Mesenteric fat pad (tissue), 1 donor: Measurements from ENCODE around the gene KBTBD13. TPM values are rescaled to one million over a fixed set of nuclear protein-coding genes. Genes with fewer than 3 reads are reported as not detected.
A peak's percentile ranks its signal among the peaks of the same experiment; 100 is the strongest.
"Not testable (repeated sequence)": the region's sequence is repeated elsewhere in the genome, so short reads cannot be mapped to it uniquely, and the experiment has no call there.

ENCODE experiments used
- DNase-seq: peaks from one replicate; pipeline ENCODE4 v3.0.0-alpha.2; 2020; ENCODE audit warnings: low spot score
- long read RNA-seq: library from polyadenylated mRNA; unstranded; transcript quantifications from one replicate; pipeline ENCODE4 v2.0.0, GENCODE V29; 2020
- total RNA-seq: library from RNA; stranded (reverse); fragmentation: NEBNext Ultra II Directional; extraction: Animal tissue kit (Norgen Biotek cat#: 25700); gene quantifications from one replicate; pipeline ENCODE4 v1.2.1, GENCODE V29; 2021
- donor health status: DM: yes; HTN: yes; CAD: no.

KBTBD13 gene
- total RNA-seq = not detected
- long read RNA-seq, partial matches to known transcripts = 0 of 1 reads
- long read RNA-seq, other reads (novel, unspliced or antisense) = 0 of 1 reads

GRCh38 chr15:65076486-65077290 lies at the start of gene KBTBD13:
TSS of gene KBTBD13 (plus strand) at chr15:65076746. CDS start at chr15:65076816, 70 bp downstream.
- no peak for DNase-seq

DNA sequence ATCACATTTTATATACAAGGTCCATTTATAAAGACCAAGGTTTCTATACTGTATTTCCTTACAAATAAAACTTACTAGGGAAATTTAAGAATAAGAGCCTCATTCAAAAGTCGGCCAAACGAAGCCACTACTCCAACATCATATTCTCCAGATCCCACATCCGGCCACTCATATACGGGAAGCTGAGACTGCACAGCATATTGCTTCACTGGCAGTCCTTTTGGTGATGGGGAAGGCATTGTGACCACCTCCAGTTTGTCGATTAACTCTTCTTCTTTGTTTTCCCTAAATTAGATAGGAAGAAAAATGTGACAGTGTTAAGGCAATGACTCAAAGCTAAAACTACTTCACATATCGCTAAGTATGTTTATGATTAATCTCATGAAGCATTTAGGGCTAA lies 49.8 kb upstream of the KBTBD13 start:
- no peak for DNase-seq

DNA sequence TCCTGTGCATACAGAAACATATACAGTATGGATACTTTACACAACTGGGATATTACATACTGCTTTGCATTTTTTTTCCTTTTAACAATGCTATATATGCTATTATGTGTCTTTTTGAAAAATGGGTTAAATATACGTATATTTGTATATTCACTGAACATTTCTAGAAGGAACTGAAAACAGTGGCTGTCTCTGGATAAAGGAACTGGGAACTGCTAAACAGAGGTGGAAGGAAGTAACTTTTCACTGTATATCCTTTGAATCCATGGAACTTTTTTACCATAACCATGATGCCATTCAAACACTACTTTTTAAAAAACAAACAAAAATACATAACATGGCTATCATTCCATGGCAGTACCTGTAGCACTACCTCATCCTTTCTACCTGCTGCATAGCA lies 49.0 kb upstream of the KBTBD13 start:
- no peak for DNase-seq

DNA sequence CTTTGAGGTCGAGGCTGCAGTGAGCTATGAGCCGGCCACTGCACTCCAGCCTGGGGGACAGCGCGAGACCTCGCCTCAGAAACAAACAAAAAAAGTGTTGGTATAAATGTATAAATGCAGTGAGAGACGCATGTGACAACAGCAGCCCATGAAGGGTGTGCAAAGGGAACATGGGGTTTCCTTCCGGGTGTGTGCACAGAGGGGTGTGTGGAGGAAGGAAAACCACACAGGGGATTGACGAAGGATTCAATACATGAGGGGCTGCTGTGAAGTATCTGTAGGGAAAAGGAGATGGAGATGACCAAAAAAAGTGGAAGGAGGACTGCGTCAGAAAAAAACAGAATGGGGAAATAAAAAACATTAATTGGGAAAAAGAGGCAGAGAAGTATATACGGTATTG lies 48.2 kb upstream of the KBTBD13 start:
- no peak for DNase-seq

DNA sequence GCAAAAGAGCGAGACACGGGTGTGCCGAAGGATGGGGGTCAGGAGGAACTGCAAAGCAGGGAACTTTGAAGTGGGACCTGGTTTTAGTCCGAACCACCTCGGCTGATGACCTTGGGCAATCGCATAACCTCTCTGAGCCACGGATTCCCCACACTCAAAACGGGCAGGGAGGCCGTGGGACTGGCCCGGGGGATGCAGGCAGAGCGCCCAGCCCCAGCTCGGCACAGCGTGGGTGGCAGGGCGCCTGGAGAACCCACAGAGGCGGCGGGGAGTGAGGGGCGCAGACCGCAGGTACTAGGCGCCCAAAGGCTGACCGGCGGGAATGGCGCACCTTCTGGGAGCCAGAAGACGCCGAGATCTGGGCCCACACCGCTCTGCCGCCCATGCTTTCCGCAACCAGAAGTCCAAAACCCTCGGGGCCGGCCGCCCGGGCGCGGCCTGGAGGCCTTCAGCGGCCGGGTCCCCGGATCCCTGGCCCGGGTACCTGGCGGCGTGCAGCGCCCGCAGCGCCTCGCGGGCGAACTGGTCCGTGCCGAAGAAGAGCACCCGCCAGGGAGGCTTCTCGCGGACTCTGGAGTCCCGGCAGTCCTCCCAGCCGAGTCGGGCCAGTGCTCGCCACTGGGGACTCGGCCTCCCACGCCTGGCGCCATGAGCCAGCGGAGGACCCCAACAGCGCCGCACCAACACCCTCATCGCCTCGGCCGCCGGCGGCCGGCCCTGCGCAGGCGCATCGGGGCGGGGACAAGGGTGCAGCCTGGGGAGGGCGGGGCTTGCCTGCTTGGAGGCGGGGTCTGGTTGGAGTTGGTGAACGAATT lies 47.4 kb upstream of the KBTBD13 start, which contains the start of gene MTFMT:
Gene MTFMT, minus strand, starts transcription at position 719 of the 815 bp plus-strand sequence. Its CDS starts 26 bp downstream, at position 693.
- peak; percentile 97 for DNase-seq

DNA sequence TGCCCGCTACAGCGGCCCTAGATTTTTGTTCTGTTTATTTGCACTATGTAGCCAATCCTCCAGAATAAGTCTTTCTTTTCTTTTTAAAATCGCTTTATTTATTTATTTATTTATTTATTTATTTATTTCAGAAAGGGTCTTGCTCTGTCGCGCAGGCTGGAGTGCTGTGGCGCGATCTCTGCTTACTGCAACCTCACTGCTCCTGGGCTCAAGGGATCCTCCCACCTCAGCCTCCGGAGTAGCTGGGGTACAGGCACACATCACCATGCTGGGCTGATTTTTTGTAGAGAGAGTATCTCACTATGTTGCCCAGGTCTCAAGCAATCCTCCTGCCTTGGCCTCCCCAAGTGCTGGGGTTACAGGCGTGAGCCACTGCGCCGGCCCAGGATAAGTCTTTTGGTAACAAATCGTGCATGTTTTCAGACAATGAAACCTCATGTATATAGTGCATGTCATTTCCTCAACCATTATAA lies 46.8 kb upstream of the KBTBD13 start:
- DNase-seq = no peak

GRCh38 chr15:65032801-65033537 lies 43.6 kb upstream of the KBTBD13 start:
- DNase-seq = no peak

DNA sequence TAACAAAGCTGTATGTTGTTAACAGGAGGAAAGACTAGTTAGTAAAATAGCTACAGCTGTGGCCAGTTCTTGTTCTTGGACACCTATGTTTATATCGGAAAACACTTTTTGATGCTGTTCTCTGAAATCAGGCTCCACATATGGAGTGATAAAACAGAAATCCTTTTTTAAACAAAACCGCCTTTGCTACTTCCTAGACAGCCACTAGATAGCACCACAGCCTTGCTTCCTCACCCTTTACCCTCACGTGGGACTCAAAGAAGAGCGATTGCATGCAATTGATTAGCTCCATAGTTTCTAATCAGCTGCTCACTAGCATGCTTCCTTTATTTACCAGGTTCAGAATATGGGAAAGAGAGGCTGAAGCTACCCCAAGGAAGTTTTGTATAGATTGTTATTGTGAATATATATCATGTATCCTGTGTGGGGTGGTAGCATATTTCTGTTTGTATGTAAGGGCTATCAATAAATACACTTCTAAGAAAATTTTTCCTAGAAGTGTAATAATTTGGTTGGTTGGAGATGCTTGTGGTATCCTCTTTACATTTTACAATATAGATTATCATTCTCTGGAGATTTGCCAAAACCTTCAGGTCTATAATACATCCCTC lies 42.8 kb upstream of the KBTBD13 start:
- no peak for DNase-seq

DNA sequence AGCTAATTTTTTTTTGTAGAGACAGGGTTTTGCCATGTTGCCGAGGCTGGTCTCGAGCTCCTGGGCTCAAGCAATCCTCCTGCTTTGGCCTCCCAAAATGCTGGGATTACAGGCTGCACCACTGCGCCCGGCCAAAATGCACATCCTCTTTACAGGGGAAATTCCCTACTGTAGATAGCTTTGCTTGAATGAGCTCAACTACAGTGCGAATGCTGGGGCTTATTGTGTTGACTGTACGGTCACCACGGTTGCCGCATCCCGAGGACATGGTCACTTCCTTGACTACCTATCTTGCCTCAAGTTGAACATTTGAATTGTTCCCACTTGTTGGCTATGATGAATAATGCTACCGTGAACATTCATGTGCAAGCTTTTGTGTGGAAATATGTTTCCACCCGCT lies 41.8 kb upstream of the KBTBD13 start:
- no peak for DNase-seq

DNA sequence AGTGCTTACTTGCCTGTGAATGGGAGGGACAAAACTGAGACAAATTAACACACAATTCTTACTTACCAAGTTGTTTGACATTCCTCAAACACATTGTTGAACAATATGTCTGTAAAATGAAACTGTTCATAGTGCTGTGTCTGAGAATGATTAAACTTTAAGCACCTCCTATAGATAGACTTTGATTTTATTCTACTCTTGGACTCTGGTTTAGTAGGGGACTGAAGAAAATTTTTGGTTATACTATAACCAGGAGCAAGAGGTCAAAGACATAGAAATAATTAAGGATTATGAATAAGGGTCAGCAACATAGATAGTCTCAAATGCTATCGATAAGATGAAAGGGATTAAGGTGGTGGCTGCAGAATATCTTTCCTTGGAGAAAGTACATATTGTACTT lies 39.2 kb upstream of the KBTBD13 start:
- DNase-seq = no peak

DNA sequence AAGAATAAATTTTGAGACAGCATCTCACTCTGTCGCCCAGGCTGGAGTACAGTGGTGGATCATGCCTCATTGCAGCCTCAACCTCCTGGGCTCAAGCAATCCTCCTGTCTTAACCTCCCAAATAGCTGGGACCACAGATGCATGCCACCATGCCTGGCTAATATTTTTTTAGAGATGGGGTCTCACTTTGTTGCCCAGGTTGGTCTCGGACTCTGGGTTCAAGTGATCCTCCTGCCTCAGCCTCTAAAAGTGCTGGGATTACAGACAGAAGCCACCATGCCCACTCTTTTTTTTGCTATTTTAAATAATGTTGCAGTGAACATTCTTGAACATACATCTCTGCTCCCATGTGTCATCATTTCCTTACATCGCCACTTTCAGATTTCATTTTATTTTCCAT lies 38.1 kb upstream of the KBTBD13 start:
- DNase-seq = no peak

GRCh38 chr15:65038836-65039235 lies 37.7 kb upstream of the KBTBD13 start:
- DNase-seq = no peak

DNA sequence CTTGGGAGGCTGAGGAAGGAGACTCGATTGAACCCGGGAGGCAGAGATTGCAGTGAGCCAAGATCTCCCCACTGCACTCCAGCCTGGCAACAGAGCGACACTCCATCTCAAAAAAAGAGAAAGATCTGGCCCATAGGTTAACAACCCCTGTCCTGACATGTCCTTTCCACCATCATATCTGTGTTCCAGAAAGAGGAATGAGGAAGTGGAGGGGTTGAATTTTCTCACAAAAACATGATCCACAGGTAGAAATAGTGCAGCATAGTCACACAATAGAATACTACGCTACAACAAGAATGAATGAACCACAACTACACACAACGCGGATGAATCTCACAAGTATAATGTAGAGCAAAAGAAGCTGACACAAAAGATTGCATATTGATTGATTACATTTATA lies 36.1 kb upstream of the KBTBD13 start:
- no peak for DNase-seq

DNA sequence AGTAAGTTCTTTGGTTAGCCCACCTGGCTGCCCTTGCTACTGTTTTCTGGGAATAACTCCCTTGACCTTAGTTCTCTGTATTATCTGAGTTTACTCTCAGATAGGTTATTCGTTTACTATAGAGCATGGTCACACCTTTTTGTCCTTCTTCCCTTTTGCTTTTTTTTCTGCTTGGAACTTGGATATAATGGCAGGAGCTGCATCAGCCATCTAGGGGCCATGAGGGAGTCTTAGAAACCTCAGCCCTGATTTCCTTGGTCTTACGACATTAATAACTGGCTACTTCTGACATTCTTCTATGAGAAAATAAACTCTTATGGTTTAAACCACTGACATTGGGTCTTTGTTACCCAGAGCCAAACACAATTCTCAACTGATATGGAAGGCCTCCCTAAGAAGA lies 34.8 kb upstream of the KBTBD13 start:
- no peak for DNase-seq

GRCh38 chr15:65042776-65043327 lies 33.7 kb upstream of the KBTBD13 start:
- DNase-seq = no peak

DNA sequence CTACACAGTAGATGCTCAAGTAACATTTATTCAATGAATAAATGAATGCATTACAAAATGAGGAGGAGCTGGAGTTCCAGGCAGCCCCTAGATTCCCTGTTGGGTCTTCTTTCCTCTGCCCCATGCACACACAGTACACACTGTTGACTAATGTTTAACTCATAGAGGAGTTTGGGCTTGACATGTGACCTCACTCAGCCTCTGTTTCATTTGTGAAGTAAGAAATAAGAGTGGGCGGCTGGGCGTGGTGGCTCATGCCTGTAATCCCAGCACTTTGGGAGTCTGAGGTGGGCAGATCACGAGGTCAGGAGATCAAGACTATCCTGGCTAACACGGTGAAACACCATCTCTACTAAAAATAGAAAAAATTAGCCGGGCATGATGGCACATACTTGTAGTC lies 32.3 kb upstream of the KBTBD13 start:
- DNase-seq = not testable (repeated sequence)

DNA sequence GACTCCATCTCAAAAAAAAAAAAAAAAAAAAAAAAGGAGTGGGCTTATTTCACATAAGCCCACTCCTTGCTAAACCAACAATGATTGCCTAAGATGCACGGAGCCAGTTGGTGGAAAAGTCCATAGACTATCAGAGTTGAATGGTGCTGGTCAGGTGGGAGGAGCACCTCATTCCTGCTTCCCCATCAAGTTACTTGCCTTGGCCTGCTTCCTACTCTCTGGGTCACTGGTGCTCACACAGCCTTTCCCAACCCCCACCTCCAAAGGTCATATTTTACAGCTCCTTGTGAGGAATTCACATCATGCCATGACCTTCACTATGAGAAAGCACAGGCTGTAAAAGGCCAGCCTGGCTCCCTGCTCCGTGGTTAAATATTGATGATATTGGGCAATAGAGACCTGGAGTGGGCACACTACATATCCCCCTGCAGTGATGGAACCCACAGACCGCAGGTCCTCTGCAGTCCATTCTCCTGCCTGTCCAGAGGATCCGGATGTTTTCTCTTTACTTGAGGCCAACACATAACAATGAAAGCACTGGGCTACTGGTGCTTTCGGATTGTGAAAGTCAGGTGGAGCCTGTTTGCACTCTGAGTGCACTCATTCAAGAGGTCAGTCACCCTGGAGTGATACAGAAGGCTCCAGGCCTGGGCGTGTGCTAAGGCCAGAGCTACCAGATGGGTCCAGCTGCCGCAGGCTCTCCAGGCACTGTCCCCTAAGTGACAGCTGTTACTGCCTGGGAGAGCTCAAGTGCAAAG lies 31.6 kb upstream of the KBTBD13 start, which contains the start of gene SLC51B:
Gene SLC51B, plus strand, starts transcription at position 664 of the 758 bp plus-strand sequence. CDS start 4,618 bp downstream, outside the sequence.
- no peak for DNase-seq

GRCh38 chr15:65048241-65048640 lies 28.3 kb upstream of the KBTBD13 start:
- DNase-seq = no peak

GRCh38 chr15:65049418-65049840 lies 27.1 kb upstream of the KBTBD13 start:
- DNase-seq = no peak

DNA sequence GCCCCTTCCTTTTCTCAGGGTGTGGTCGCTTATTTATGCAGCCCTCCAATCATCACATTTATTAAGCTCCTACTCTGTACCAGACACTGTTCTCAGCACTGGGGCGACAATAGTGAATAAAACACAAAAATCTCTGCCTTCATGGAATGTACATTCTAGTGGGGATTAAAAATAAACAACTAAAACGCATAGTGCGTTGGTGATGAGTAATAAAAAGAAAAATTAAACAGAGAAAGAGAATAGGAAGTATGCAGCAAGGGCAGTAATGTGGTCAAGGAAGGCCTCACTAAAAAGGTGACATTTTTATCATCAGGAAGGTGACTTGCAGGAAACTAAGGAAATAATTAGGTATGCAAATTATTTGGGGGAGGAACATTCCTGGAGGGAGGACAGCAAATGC lies 26.3 kb upstream of the KBTBD13 start:
- no peak for DNase-seq
